ENCODE results near the gene MRPL4. TPM values are rescaled to one million over a fixed set of nuclear protein-coding genes. Genes with fewer than 3 reads are reported as not detected.

The MRPL4 gene
- total RNA-seq, 4 donors from 2014 or later = 39.9 to 78.0 (median 61.7) TPM

GRCh38 chr19:10295305-10295846 is 43.4 kb downstream of the MRPL4 start:
- H3K36me3 ChIP-seq = no peaks in the 10 kb centered on the region
- no peak overlapping the region for H3K27ac ChIP-seq (replicated peaks in 1 of 4)
- peak overlapping the region; percentile 25 to 47 (median 34) for H3K4me3 ChIP-seq
- WGBS = under 1% methylated on average over 29 of the region's 48 CpGs
- no peak for DNase-seq (ENCODE audit: extremely low spot score)
- H3K27me3 ChIP-seq = peaks cover 16 to 99% (median 66%) of the 10 kb centered on the region in 4 donors
- no peaks in the 10 kb centered on the region for H3K9me3 ChIP-seq
- peaks cover 31 to 60% (median 55%) of the 10 kb centered on the region in 4 donors for H3K4me1 ChIP-seq
- no peak for TF ChIP-seq POLR2AphosphoS5 (IDR thresholded peaks at IDR 0.05)
- TF ChIP-seq, protein P1, sequence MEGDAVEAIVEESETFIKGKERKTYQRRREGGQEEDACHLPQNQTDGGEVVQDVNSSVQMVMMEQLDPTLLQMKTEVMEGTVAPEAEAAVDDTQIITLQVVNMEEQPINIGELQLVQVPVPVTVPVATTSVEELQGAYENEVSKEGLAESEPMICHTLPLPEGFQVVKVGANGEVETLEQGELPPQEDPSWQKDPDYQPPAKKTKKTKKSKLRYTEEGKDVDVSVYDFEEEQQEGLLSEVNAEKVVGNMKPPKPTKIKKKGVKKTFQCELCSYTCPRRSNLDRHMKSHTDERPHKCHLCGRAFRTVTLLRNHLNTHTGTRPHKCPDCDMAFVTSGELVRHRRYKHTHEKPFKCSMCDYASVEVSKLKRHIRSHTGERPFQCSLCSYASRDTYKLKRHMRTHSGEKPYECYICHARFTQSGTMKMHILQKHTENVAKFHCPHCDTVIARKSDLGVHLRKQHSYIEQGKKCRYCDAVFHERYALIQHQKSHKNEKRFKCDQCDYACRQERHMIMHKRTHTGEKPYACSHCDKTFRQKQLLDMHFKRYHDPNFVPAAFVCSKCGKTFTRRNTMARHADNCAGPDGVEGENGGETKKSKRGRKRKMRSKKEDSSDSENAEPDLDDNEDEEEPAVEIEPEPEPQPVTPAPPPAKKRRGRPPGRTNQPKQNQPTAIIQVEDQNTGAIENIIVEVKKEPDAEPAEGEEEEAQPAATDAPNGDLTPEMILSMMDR (IDR thresholded peaks at IDR 0.05) = no peak
- TF ChIP-seq EP300 (IDR thresholded peaks at IDR 0.05) = no peak
- no peak for TF ChIP-seq POLR2A (IDR thresholded peaks at IDR 0.05; ENCODE audit: low read depth)
- intact Hi-C loops (cut with DNase I) = no loop called here

- peaks cover 12 to 93% (median 60%) of the 10 kb centered on the region in 4 donors for H3K27me3 ChIP-seq
Observed at GRCh38 chr19:10295847-10296591, 44.0 kb downstream of the MRPL4 start.

DNA sequence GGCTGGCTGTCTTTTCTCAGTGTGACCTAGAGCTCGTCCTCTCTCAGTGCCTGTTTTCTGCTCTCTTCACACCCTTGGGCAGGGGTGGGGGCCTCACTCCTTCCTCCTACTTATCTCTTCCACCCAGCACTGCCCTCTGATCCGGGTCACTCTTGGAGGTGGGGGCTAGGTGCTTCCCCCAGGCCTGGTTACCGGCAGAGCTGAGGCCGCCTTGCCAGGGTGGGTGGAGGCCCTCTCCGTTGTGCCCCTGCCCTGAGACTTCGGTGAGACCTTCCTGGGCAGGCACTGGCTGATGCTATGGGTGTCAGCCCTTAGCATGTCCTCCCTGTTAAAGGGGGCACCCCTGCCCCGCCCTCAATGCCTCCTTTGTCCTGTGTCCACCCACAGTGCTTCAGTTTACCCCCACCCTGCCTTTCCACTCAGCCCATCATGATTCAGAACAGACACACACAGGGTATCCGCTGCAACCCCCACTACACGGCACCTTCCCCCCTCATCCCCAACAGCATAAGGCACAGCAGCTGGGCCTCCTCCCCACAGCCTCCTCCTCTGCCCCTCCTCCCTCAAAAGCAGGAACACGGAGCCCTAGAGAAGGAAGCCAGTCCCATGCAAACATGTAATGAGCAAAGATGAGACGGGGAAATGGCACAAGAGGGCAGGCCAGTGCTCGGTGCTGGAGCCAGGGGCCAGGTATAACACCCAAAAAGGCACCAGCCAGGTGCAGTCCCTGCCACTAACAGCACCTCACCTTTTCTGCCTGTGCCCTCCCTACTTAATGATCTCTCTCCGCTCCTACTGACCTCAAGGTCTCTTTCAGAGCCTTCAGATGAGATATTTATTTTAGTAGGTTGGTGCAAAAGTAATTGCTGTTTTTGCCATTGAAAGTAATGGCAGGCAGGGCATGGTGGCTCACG is 47.8 kb downstream of the MRPL4 start:
- TF ChIP-seq POLR2AphosphoS5 (IDR thresholded peaks at IDR 0.05) = no peak
- no peak for TF ChIP-seq POLR2A (IDR thresholded peaks at IDR 0.05; ENCODE audit: low read depth)
- TF ChIP-seq, protein P1 (IDR thresholded peaks at IDR 0.05) = no peak
- no peak for TF ChIP-seq EP300 (IDR thresholded peaks at IDR 0.05)
- peaks cover 0 to 75% (median 23%) of the 10 kb centered on the region in 4 donors for H3K27me3 ChIP-seq
- no peak overlapping the region for H3K4me3 ChIP-seq
- H3K9me3 ChIP-seq = no peaks in the 10 kb centered on the region
- H3K36me3 ChIP-seq = peaks cover 0 to 5% (median 0%) of the 10 kb centered on the region in 4 donors
- intact Hi-C loops (cut with DNase I) = no loop called here
- 45% methylated on average over 14 of the region's 14 CpGs for WGBS
- DNase-seq (ENCODE audit: extremely low spot score) = no peak
- peaks cover 7 to 18% (median 15%) of the 10 kb centered on the region in 4 donors for H3K4me1 ChIP-seq
- no peak overlapping the region for H3K27ac ChIP-seq (replicated peaks in 1 of 4)

More at GRCh38 chr19:10295847-10296591, 44.0 kb downstream of the MRPL4 start:
- no peak for DNase-seq (ENCODE audit: extremely low spot score)
- Histone ChIP-seq H3K4me3 (peak overlapping the region; percentile 25 to 47 (median 34)), H3K4me1 (peaks cover 24 to 53% (median 49%) of the 10 kb centered on the region in 4 donors), H3K36me3 (no peaks in the 10 kb centered on the region), H3K27ac (replicated peaks in 1 of 4) (no peak overlapping the region), H3K9me3 (no peaks in the 10 kb centered on the region)
- WGBS = 9% methylated on average over 15 of the region's 58 CpGs
- TF ChIP-seq POLR2A (IDR thresholded peaks at IDR 0.05; ENCODE audit: low read depth) (no peak), EP300 (IDR thresholded peaks at IDR 0.05) (no peak), POLR2AphosphoS5 (IDR thresholded peaks at IDR 0.05) (no peak)
- TF ChIP-seq, protein P1 (IDR thresholded peaks at IDR 0.05) = no peak
- intact Hi-C loops (cut with DNase I) = no loop called here

- no peaks in the 10 kb centered on the region for H3K9me3 ChIP-seq
- no peaks in the 10 kb centered on the region for H3K4me1 ChIP-seq
- H3K27me3 ChIP-seq = peaks cover 0 to 21% (median 0%) of the 10 kb centered on the region in 4 donors
- 76% methylated on average over 11 of the region's 17 CpGs for WGBS
- TF ChIP-seq, protein P1 (IDR thresholded peaks at IDR 0.05) = no peak
- TF ChIP-seq POLR2AphosphoS5 (IDR thresholded peaks at IDR 0.05) (no peak), EP300 (IDR thresholded peaks at IDR 0.05) (no peak), POLR2A (IDR thresholded peaks at IDR 0.05; ENCODE audit: low read depth) (no peak)
- no peak overlapping the region for H3K4me3 ChIP-seq
- DNase-seq (ENCODE audit: extremely low spot score) = no peak
- peaks cover 0 to 16% (median 7%) of the 10 kb centered on the region in 4 donors for H3K36me3 ChIP-seq
- no peak overlapping the region for H3K27ac ChIP-seq (replicated peaks in 1 of 4)
- intact Hi-C loops (cut with DNase I) = no loop called here
Observed at GRCh38 chr19:10305139-10305806, 53.3 kb downstream of the MRPL4 start.
